Measurements from ENCODE around the gene NUS1. TPM values are rescaled to one million over a fixed set of nuclear protein-coding genes. Genes with fewer than 3 reads are reported as not detected.

Gene NUS1
- total and polyA plus RNA-seq, 2 of the 13 experiments (the other 11 are each of a cell fraction or from before 2014, with no cell fraction given): 18.3 to 18.6 TPM

DNA sequence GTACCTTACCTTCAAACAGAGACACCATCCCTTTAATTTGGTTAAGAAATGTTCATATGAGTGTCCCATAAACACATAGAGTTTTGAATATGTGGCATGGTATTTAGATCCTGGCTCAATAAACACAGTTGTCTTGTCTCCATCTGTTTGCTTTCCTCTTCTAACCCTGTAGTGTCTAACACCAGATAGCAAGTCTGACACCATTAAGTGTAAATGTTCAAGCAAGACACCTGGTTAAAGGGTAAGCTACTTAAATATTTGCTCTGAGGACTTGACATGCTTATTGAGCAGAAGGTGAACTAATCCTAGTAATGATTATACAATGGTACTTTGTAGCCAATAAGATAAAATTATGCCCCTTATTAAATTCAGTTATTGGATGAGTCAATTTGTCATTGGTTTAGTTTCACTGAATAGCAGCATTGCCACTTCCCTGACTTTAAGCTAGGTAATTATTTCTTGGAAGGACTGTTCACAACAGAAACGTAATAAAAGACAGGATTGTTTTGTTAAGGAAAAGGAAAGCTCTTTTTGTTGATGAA lies 46.1 kb upstream of the NUS1 start (continued):
- TF ChIP-seq ATF7 (IDR thresholded peaks at IDR 0.05) (no peak), ATF7 (CRISPR knock-in tag; IDR thresholded peaks at IDR 0.05) (no peak), ZBTB38 (CRISPR knock-in tag; IDR thresholded peaks at IDR 0.05) (no peak), KLF15 (CRISPR knock-in tag; IDR thresholded peaks at IDR 0.05; ENCODE audit: borderline replicate concordance) (no peak), ZNF790 (CRISPR knock-in tag; IDR thresholded peaks at IDR 0.05; ENCODE audit: borderline replicate concordance) (no peak), ZNF547 (CRISPR knock-in tag; IDR thresholded peaks at IDR 0.05) (no peak), HHEX (CRISPR knock-in tag; IDR thresholded peaks at IDR 0.05) (0 out of 2 replicates have a peak, but pooled peaks have one; percentile 44), FLYWCH1 (CRISPR knock-in tag; IDR thresholded peaks at IDR 0.05) (no peak)
- TF ChIP-seq, protein P1, sequence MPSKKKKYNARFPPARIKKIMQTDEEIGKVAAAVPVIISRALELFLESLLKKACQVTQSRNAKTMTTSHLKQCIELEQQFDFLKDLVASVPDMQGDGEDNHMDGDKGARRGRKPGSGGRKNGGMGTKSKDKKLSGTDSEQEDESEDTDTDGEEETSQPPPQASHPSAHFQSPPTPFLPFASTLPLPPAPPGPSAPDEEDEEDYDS (CRISPR knock-in tag; IDR thresholded peaks at IDR 0.05): no peak
- TF ChIP-seq, protein P2, sequence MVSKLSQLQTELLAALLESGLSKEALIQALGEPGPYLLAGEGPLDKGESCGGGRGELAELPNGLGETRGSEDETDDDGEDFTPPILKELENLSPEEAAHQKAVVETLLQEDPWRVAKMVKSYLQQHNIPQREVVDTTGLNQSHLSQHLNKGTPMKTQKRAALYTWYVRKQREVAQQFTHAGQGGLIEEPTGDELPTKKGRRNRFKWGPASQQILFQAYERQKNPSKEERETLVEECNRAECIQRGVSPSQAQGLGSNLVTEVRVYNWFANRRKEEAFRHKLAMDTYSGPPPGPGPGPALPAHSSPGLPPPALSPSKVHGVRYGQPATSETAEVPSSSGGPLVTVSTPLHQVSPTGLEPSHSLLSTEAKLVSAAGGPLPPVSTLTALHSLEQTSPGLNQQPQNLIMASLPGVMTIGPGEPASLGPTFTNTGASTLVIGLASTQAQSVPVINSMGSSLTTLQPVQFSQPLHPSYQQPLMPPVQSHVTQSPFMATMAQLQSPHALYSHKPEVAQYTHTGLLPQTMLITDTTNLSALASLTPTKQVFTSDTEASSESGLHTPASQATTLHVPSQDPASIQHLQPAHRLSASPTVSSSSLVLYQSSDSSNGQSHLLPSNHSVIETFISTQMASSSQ (IDR thresholded peaks at IDR 0.05; ENCODE audit: low read depth): peak; percentile 39; the same call in 1 of the 2 replicates
- TF ChIP-seq, protein P2 (CRISPR knock-in tag; IDR thresholded peaks at IDR 0.05; ENCODE audit: borderline replicate concordance): no peak
- TF ChIP-seq, protein P3, sequence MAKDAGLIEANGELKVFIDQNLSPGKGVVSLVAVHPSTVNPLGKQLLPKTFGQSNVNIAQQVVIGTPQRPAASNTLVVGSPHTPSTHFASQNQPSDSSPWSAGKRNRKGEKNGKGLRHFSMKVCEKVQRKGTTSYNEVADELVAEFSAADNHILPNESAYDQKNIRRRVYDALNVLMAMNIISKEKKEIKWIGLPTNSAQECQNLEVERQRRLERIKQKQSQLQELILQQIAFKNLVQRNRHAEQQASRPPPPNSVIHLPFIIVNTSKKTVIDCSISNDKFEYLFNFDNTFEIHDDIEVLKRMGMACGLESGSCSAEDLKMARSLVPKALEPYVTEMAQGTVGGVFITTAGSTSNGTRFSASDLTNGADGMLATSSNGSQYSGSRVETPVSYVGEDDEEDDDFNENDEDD (CRISPR knock-in tag; IDR thresholded peaks at IDR 0.05; ENCODE audit: borderline replicate concordance): no peak
- TF ChIP-seq, protein P4, sequence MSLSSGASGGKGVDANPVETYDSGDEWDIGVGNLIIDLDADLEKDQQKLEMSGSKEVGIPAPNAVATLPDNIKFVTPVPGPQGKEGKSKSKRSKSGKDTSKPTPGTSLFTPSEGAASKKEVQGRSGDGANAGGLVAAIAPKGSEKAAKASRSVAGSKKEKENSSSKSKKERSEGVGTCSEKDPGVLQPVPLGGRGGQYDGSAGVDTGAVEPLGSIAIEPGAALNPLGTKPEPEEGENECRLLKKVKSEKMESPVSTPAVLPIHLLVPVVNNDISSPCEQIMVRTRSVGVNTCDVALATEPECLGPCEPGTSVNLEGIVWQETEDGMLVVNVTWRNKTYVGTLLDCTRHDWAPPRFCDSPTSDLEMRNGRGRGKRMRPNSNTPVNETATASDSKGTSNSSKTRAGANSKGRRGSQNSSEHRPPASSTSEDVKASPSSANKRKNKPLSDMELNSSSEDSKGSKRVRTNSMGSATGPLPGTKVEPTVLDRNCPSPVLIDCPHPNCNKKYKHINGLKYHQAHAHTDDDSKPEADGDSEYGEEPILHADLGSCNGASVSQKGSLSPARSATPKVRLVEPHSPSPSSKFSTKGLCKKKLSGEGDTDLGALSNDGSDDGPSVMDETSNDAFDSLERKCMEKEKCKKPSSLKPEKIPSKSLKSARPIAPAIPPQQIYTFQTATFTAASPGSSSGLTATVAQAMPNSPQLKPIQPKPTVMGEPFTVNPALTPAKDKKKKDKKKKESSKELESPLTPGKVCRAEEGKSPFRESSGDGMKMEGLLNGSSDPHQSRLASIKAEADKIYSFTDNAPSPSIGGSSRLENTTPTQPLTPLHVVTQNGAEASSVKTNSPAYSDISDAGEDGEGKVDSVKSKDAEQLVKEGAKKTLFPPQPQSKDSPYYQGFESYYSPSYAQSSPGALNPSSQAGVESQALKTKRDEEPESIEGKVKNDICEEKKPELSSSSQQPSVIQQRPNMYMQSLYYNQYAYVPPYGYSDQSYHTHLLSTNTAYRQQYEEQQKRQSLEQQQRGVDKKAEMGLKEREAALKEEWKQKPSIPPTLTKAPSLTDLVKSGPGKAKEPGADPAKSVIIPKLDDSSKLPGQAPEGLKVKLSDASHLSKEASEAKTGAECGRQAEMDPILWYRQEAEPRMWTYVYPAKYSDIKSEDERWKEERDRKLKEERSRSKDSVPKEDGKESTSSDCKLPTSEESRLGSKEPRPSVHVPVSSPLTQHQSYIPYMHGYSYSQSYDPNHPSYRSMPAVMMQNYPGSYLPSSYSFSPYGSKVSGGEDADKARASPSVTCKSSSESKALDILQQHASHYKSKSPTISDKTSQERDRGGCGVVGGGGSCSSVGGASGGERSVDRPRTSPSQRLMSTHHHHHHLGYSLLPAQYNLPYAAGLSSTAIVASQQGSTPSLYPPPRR (CRISPR knock-in tag; IDR thresholded peaks at IDR 0.05; ENCODE audit: borderline replicate concordance): peak; percentile 47; the same call in 1 of the 2 replicates

All from HepG2 (cell line).